OCI-LY7 (cell line): Measurements from ENCODE around the gene PGA4. TPM values are rescaled to one million over a fixed set of nuclear protein-coding genes. Genes with fewer than 3 reads are reported as not detected.
"Not testable (repeated sequence)": the region's sequence is repeated elsewhere in the genome, so short reads cannot be mapped to it uniquely, and the experiment has no call there.

Experiments
- Bru-seq: library from RNA; stranded (reverse); fragments of 400-500 nt; gene quantifications from one replicate; lab custom pipeline; 2021; lab: Mats Ljungman, UMichigan
- BruChase-seq, 2 experiments: library from RNA; stranded (reverse); fragments of 400-500 nt; gene quantifications; one replicate each; lab custom pipeline; 2021; lab: Mats Ljungman, UMichigan
- BruUV-seq: library from RNA; stranded (reverse); fragments of 400-500 nt; replicated peaks from 2 replicates; lab custom pipeline; 2021; lab: Mats Ljungman, UMichigan
- CTCF ChIA-PET: fragments of 300-600 bp; sonication (Branson Sonifier 250); formaldehyde crosslinking; loops from one replicate; lab custom pipeline; 2022; ENCODE audit warnings: antibody characterized with exemption; ENCODE audit not compliant: unreplicated experiment; lab: Charles Lee
- POLR2A ChIA-PET: fragments of 300-600 bp; sonication (Branson Sonifier 250); formaldehyde crosslinking; loops from one replicate; lab custom pipeline; 2022; ENCODE audit warnings: antibody characterized with exemption; lab: Charles Lee
- DNase-seq: peaks from one replicate; pipeline ENCODE4 v3.0.0-alpha.2; 2015; ENCODE audit warnings: low spot score
- H2AFZ ChIP-seq: fragments of 200-600 bp; sonication (generic), shearing (Covaris generic); 2 replicates; pipeline ENCODE4 v1.6.1; 2014; ENCODE audit warnings: mild to moderate bottlenecking, antibody characterized with exemption, low read length, moderate library complexity
- H3K27ac ChIP-seq: fragments of 200-600 bp; sonication (generic); 2 replicates; pipeline ENCODE4 v1.5.1; 2014; ENCODE audit warnings: mixed run types, low read depth, mild to moderate bottlenecking, moderate library complexity, low read length, inconsistent platforms; ENCODE audit not compliant: poor library complexity, severe bottlenecking
- H3K36me3 ChIP-seq: fragments of 200-600 bp; sonication (generic); 2 replicates; pipeline ENCODE4 v1.6.1; 2014; ENCODE audit warnings: mild to moderate bottlenecking, antibody characterized with exemption, low read length, moderate library complexity, mixed read lengths; ENCODE audit not compliant: insufficient read depth
- H3K4me1 ChIP-seq: fragments of 200-600 bp; sonication (generic); 2 replicates; pipeline ENCODE4 v1.5.1; 2014; ENCODE audit warnings: mild to moderate bottlenecking, low read length; ENCODE audit not compliant: insufficient read depth, poor library complexity, severe bottlenecking
- H3K4me2 ChIP-seq: fragments of 200-600 bp; sonication (generic); 2 replicates; pipeline ENCODE4 v1.6.1; 2014; ENCODE audit warnings: mild to moderate bottlenecking, low read length
- H3K4me3 ChIP-seq: fragments of 200-600 bp; sonication (generic); 2 replicates; pipeline ENCODE4 v1.5.1; 2014; ENCODE audit warnings: mild to moderate bottlenecking, low read depth, low read length; ENCODE audit not compliant: poor library complexity, severe bottlenecking
- H3K79me2 ChIP-seq: fragments of 200-600 bp; sonication (generic); 2 replicates; pipeline ENCODE4 v1.6.1; 2016; ENCODE audit warnings: low read depth, mild to moderate bottlenecking, low read length, moderate library complexity, mixed read lengths; ENCODE audit not compliant: insufficient read depth
- H3K9me2 ChIP-seq: fragments of 200-600 bp; sonication (generic); 2 replicates; pipeline ENCODE4 v1.6.1; 2016; ENCODE audit warnings: mild to moderate bottlenecking, low read length, mixed read lengths; ENCODE audit not compliant: insufficient read depth
- H3K9me3 ChIP-seq: fragments of 200-600 bp; sonication (generic); 2 replicates; pipeline ENCODE4 v1.6.1; 2014; ENCODE audit warnings: mild to moderate bottlenecking, mixed run types, low read length, mixed read lengths
- H4K20me1 ChIP-seq: fragments of 200-600 bp; sonication (generic); 2 replicates; pipeline ENCODE4 v1.6.1; 2014; ENCODE audit warnings: mild to moderate bottlenecking, antibody characterized with exemption, low read length, moderate library complexity, mixed read lengths; ENCODE audit not compliant: insufficient read depth
- EZH2phosphoT487 ChIP-seq: fragments of 200-600 bp; sonication (generic); IDR thresholded peaks from 2 replicates; pipeline ENCODE4 v1.6.1; 2018; ENCODE audit warnings: low read depth, borderline replicate concordance, mild to moderate bottlenecking, mixed run types, antibody characterized with exemption, low read length, moderate library complexity, mixed read lengths
- intact Hi-C: fragments of 100-400 bp; cut with micrococcal nuclease; formaldehyde crosslinking; loops from one replicate; pipeline ENCODE4 v1.10.0; 2022; ENCODE audit not compliant: unreplicated experiment
- long read RNA-seq: library from polyadenylated mRNA; stranded (forward); transcript quantifications from one replicate; pipeline ENCODE4 v2.0.0, GENCODE V29; 2022
- total RNA-seq, 2 experiments: library from RNA; depleted of rRNA in 1 of 2; stranded (reverse); fragments of >200 nt in 1 of 2; shearing (Covaris generic) in 1 of 2; gene quantifications; 2 replicates each; pipeline ENCODE4 v1.2.3, GENCODE V29; 2014 to 2022
- TF ChIP-seq, protein P1 (sequence below): fragments of 200-600 bp; sonication (generic); conservative IDR thresholded peaks from 2 replicates; pipeline ENCODE4 v1.5.1; 2014; ENCODE audit warnings: mild to moderate bottlenecking, antibody characterized with exemption, low read length, moderate library complexity, mixed read lengths

PGA4 gene
- total RNA-seq (2014; rRNA removed; shearing (Covaris generic)): not detected in 2 replicates
- not detected in 2 replicates for total RNA-seq (2022)
- Bru-seq, nascent RNA: not detected
- not detected for BruChase-seq, experiment 1, labeled RNA remaining after a 6-hour chase
- BruChase-seq, experiment 2, labeled RNA remaining after a 2-hour chase: not detected
- long read RNA-seq: 0 reads

GRCh38 chr11:61222047-61222446 is at the start of gene PGA4:
Gene PGA4 (plus strand): TSS chr11:61222347. CDS start chr11:61222401, 54 bp downstream.
- POLR2A ChIA-PET, H3K4me2 ChIP-seq, CTCF ChIA-PET, BruUV-seq, H3K79me2 ChIP-seq, H3K4me3 ChIP-seq, DNase-seq, H3K36me3 ChIP-seq, H4K20me1 ChIP-seq, H3K27ac ChIP-seq, H3K4me1 ChIP-seq, H3K9me2 ChIP-seq, H3K9me3 ChIP-seq, intact Hi-C loops, H2AFZ ChIP-seq: not testable (repeated sequence)

- Histone ChIP-seq H3K27ac (no peak overlapping the region), H3K36me3 (no peaks in the 10 kb centered on the region), H3K79me2 (no peaks in the 10 kb centered on the region), H4K20me1 (no peaks in the 10 kb centered on the region), H3K9me3 (no peaks in the 10 kb centered on the region), H2AFZ (no peak overlapping the region), H3K4me1 (no peaks in the 10 kb centered on the region), H3K4me3 (no peak overlapping the region), H3K4me2 (no peak overlapping the region), H3K9me2 (no peaks in the 10 kb centered on the region)
- CTCF ChIA-PET: interaction anchor here (0.6 kb wide), 1 partner anchor 59 kb away, joined by 4 read pairs; no protein-coding TSS in a partner anchor
- TF ChIP-seq, protein P1, sequence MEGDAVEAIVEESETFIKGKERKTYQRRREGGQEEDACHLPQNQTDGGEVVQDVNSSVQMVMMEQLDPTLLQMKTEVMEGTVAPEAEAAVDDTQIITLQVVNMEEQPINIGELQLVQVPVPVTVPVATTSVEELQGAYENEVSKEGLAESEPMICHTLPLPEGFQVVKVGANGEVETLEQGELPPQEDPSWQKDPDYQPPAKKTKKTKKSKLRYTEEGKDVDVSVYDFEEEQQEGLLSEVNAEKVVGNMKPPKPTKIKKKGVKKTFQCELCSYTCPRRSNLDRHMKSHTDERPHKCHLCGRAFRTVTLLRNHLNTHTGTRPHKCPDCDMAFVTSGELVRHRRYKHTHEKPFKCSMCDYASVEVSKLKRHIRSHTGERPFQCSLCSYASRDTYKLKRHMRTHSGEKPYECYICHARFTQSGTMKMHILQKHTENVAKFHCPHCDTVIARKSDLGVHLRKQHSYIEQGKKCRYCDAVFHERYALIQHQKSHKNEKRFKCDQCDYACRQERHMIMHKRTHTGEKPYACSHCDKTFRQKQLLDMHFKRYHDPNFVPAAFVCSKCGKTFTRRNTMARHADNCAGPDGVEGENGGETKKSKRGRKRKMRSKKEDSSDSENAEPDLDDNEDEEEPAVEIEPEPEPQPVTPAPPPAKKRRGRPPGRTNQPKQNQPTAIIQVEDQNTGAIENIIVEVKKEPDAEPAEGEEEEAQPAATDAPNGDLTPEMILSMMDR: no peak
- no peak for TF ChIP-seq EZH2phosphoT487
- POLR2A ChIA-PET: interaction anchor here (0.6 kb wide), 1 partner anchor 776 kb away, joined by 3 read pairs; no protein-coding TSS in a partner anchor
- DNase-seq: no peak
- BruUV-seq: no TSS peak
- intact Hi-C loops: loop anchor here (5.0 kb wide), 1 partner anchor 340 kb away; no protein-coding TSS in a partner anchor
Observed at GRCh38 chr11:61172356-61172755, 49.8 kb upstream of the PGA4 start.

- H3K4me1 ChIP-seq: no peaks in the 10 kb centered on the region
- H3K79me2 ChIP-seq: no peaks in the 10 kb centered on the region
- TF ChIP-seq, protein P1: no peak
- no peak for TF ChIP-seq EZH2phosphoT487
- no peak overlapping the region for H3K27ac ChIP-seq
- H2AFZ ChIP-seq: no peak overlapping the region
- no peak overlapping the region for H3K4me3 ChIP-seq
- no peaks in the 10 kb centered on the region for H3K9me2 ChIP-seq
- no TSS peak for BruUV-seq
- no peaks in the 10 kb centered on the region for H4K20me1 ChIP-seq
- H3K9me3 ChIP-seq: no peaks in the 10 kb centered on the region
- no peak overlapping the region for H3K4me2 ChIP-seq
- ChIA-PET CTCF (no interaction called here), POLR2A (no interaction called here)
- no peak for DNase-seq
- intact Hi-C loops: loop anchor here (5.0 kb wide), 1 partner anchor 341 kb away; no protein-coding TSS in a partner anchor
- H3K36me3 ChIP-seq: no peaks in the 10 kb centered on the region
Observed at GRCh38 chr11:61172888-61173287, 49.3 kb upstream of the PGA4 start.
